GM18870 (cell line): Measurements from ENCODE around the gene ATP4A.

Experiments used
- ATAC-seq: cut with Tn5 transposase; IDR thresholded peaks from one replicate; pipeline ENCODE4 v1.9.1; 2021; ENCODE audit warnings: moderate library complexity; ENCODE audit not compliant: unreplicated experiment

ATP4A gene

DNA sequence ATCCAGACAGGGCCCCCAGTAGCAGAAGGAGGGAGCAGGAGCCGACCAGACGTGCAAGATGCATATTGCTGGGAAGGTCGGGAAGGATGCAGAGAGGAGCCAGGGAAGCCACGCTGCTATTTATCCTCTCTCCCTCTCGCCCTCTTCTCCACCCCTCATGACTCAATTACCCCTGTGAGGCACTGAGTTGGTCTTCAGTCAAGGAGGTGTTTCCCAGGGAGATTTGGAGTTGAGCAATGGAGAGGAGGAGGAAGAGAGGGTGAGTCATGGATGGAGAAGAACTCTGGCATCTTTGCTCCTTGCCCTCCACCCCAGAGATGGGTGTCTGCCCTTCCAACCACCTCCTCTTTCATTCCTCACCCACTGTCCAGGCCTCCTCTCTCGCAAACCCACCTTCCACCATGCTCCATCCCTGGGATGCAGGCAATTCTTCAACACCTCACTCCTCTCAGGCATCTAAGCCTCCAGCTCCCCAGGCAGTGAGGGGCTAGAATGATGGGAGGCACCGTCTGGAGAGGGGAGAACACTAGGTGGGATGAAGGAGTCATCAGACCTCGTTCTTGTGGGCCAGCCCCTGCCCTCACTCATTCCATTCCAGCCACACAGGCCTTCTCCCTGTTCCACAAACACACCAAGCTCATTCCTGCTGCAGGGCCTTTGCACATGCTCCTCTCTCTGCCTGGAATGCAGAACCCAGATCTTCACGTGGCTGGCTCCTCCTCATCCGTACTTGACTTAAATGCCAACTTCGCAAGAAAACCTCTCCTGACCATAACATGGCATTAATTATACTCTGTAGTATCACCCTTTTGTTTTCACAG lies 35.0 kb downstream of the ATP4A start, which contains the start of gene SBSN:
SBSN (minus strand) TSS at position 94 of the 821 bp plus-strand sequence; CDS start at position 64, 30 bp downstream.
- ATAC-seq: no peak

DNA sequence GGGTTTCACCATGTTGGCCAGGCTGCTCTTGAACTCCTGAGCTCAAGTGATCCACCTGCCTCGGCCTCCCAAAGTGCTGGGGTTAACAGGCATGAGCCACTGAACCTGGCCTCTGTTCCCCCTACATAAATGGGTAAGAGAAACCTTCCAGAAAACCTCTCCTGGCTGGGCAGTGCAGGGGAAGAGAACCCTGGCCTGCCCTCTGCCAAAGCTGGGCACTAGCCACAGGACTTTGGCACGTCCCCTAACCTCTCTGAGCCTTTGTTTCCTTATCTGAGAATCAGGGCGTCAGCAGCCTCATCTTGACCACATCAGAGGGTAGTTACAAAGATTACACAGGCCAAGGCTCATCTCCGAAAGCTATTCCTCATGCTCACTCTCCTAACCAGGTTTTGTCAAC lies 37.6 kb downstream of the ATP4A start:
- ATAC-seq: no peak

DNA sequence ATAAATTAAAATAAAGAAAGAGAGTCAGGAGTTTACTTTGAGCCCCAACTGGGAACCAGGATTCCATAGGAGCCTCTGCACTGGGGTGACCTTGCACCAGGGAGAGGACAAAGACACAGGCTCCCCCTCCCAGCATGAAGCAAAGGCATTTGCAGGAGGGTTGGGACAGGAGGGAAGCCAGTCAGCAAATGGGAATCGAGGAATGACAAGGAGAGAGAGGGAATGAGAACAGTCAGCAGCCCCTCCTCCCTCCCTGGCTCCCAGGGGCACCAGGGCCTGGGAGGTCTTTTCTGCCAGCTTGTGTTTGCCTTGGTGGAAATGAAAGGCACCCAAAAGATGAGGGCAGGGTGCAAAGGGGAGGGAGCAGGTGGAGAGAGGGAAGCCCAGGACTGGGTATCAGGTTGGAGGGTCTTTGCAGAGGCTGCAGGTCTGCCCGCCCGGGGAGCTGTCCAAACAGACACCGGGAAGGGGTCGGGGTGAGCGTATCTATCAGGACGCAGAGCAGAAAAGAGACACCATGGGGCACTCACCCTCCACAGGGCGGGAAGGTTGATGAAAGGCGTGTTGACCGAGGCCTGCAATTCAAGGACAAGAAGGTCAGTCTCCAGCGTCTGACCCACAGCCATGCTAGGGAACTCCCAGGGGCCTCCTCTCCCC lies 39.1 kb downstream of the ATP4A start:
- ATAC-seq: no peak

DNA sequence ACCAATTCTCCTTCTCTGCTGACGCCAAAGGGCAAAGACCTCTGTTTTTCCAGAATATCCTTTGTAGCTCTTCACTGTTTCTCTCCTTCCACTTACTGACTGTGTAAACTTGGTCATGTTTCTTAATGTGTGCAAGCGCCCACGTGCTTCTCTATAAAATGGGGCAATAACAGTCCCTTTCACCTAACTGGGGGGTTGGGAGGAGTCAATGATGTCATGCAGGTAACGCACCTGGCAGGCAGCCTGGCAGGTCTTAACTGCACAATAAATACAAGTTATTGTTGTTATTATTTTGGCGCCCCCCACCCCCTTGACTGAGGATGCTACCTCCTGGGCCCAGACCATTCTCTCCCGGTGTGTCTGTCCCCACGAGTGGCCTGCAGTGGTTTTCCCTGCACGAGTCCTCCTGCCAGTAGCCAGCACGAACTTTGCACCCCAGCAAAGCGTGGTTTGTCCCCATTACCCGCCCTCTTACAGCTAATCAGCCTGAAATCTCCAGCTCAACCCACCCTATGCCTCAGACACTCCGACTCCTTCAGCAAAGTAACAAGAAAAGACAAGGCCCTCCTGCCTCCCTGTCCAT lies 40.6 kb downstream of the ATP4A start:
- no peak for ATAC-seq

DNA sequence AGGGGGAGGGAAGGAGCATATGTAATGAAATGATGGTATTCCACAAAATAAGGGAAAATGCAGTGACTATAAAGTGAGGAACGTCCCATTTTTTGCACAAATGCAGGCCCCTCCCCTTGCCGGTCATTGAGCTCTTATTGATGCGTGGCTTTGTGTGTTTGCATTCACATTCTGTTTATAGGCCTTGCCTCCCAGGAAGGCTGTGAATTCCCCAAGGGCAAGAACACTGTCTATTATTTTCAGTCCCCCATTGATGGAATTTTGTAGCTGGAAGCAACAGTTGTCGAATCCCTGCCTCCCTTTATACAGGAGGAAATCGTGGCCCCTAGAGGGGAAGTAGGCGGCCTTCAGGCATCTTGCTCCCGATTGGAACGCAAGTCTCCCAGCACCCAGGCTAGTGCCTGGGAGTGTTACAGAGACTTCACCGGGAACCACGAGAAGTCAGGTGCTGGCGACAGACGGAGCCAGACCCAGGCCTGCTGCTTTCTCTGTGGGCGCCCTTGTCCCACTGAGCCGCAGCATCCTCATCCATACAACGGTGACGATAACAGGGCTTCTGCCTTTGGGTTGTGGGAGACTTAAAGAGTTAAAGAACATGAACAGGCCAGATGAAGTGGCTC lies 42.2 kb downstream of the ATP4A start:
- no peak for ATAC-seq

DNA sequence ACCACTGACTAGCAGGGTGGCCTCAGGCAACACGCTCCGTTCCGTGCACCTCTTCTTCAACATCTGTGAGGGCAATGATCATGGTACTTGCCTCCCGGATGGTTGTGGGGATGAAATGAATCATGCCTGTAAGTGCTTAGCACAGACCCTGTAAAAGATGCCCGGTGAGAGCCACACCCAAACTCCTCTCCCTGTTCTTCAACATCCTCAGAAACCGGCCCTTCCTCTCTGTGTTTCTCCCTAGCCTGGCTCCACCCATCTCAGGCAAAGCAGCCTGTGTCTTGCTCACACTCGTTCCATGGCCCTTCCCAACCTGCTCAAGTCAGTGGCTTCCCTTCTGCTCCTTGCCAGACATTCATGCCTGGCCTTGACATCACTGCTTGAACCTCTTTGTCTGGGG lies 44.2 kb downstream of the ATP4A start:
- ATAC-seq: no peak

DNA sequence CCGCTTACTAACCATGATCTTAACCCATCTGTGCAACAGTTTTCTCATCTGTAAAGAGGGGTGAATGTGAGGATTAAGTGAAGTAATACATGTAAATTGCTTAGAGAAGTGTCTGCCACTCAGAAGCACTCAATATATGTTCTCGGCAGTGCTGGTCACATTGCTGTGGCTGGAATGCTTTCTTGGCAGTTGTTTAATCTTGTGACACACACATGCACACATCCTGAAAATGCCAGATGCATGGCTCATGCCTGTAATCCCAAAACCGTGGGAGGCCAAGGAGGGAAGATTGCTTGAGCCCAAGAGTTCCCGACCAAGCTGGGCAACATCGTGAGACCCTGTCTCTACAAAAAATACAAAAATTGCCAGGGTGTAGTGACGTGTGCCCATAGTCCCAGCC lies 45.1 kb downstream of the ATP4A start:
- ATAC-seq: no peak

DNA sequence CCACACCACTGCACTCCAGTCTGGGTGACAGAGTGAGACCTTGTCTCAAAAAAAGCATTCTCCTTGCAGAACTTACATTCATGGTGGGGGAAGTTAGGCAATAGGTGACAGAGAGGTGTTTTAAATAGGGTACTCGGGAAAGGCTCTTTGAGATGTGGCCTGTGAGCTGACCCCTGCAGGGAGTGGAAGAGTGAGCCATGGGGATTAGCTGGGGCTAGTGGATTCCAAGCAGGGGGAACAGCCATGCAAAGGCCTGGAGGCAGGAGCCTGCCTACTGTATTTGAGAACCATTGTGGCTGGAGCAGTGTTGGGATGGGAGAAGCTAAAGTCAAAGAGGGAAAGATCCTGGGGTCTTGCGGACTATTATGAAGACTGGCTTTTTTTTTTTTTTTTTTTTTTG lies 46.1 kb downstream of the ATP4A start:
- ATAC-seq: no peak

DNA sequence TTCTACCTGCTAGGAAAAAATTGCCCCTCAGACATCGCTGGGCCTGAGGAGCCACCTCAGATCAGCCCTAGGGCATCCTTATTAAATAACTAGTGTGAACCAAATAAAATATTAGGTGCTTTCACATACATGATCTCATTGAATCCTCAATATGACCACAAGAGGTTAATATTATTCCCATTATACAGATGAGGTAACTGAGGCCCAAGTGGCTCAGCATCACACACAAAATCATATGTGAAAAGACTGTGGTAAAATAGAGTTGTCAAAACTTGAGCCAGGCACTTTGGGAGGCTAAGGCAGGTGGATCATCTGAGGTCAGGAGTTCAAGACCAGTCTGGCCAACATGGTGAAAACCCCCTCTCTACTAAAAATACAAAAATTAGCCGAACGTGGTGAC lies 47.1 kb downstream of the ATP4A start:
- ATAC-seq: no peak

DNA sequence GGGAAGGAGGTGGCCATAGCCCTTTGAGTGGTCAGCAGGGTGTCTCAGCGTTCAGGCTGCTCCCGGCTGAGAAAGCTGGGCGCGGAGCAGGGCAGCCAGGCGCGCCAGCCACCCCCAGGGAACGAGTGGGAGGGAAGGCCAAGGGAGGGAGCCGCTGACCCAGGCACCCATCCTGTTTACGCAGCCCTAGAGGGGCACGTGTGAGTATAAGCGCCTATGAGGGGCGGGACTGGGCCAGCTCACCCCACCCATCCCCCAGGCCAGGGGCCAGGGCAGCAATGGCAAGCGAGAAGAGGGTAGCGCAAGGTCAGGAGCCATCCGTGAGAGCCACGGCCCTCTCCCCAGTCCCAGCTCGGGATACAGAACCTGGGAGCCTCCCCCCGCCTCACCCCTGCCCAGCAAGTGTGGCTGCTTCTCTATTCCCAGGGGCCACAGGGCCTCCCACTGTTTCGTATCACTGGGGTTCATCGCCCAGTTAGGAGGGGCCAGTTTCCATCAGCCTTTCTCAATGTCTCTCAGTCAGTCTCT lies 49.1 kb downstream of the ATP4A start:
- ATAC-seq: no peak

DNA sequence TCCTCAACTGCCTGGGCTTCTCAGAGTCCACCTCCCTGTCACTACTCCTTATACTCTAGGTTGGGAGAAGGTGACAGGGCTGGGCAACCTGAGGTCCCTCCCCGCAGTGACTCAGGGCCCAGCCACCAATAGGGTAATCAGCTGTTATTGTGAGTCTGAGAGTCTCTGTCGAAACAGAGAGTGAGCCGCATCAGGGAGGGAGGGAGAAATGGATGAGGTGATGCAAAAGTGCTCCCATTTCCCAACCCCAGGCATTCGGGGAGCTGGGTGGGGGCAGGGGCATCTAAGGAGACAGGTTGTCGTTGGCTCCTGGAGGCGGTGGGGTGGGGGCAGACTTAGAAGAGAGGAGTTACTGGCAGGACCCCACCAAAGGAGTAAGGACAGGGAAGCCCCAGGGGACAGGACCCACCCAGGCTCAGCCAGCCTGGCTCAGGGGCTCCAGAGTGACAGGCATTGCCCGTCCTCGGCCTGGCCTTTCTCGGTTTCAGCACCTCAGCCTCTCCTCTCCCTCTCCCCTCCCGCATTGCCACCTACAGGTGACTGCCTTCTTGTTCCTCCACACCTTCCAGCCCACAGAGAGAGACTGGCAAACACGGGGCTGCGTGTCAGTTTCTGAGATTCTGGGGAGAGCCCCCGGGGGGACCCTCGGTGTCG lies 49.7 kb downstream of the ATP4A start, which contains the start of gene DMKN:
DMKN (minus strand) TSS at position 22 of the 654 bp plus-strand sequence. CDS start 174 bp downstream, outside the sequence.
- no peak for ATAC-seq

DNA sequence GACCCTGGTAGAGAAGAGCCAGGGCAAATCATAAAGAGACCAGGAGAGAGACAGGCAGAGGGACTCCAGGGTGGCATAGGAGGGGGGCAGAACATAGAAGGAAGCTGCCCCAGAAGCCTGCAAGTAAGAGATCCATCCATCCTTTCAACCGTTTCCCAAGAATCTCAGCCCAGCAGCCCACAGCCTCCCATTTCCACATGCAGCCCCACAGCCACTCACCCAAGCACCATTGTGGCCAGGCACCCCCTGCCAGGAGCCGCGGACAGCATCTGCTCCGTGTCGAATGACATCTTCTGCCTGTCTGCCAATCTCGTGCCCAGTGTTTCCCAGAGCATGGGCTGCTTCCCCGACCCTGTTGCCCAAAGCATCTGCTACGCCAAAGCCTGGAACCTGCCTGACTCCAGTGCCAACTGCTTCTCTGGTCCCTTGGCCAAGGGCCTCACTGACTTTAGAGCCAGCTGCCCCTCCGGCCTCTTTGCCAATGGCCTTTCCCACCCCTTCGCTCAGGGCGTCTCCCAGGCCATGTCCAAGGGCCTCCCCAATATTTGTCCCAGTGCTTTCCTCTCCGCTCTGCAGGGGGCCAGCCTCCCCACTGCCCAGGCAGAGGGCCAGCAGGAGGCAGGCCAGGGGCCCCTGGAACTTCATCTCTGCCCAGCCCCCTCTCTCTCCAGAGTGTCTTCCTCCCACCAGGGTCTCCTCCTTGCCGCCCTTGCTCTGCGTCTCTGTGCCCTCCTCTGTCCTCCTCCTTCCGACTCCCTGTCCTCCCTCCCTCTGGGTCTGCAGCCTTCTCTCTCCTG lies 50.4 kb downstream of the ATP4A start:
- no peak for ATAC-seq

DNA sequence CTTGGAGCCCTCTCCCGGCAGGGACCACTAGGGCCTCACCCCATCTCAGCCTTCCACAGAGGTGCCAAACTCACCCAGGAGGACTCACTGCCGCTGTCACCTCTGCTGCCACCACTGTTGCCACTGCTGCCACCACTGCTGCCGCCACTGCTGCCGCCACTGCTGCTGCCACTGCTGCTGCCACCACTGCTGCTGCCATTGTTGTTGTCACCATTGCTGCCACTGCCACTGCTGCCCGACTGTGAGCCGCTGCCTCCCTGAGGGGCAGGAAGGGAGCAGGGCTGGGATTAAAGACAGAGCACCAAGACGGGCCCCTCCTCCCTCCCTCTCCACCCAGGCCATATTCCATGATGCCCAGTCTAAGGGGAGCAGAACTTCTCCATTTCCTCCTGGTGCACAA lies 52.1 kb downstream of the ATP4A start:
- no peak for ATAC-seq

DNA sequence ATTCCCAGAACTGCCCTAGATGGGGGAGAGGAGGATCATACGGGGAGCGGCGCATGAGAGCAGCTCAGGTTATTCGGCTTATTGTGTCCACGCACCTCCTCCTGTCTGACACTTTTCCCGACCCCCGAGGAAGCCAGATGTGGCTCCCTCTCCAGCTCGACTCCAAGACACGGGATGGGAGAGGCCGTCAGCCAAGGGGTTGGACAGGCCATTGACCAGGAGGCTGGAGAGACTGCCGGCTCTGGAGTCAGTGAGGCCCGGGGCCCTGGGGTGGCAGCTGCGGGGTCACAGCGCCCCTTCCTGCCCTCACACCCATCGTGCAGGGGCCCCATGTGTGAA lies 52.9 kb downstream of the ATP4A start:
- ATAC-seq: no peak

DNA sequence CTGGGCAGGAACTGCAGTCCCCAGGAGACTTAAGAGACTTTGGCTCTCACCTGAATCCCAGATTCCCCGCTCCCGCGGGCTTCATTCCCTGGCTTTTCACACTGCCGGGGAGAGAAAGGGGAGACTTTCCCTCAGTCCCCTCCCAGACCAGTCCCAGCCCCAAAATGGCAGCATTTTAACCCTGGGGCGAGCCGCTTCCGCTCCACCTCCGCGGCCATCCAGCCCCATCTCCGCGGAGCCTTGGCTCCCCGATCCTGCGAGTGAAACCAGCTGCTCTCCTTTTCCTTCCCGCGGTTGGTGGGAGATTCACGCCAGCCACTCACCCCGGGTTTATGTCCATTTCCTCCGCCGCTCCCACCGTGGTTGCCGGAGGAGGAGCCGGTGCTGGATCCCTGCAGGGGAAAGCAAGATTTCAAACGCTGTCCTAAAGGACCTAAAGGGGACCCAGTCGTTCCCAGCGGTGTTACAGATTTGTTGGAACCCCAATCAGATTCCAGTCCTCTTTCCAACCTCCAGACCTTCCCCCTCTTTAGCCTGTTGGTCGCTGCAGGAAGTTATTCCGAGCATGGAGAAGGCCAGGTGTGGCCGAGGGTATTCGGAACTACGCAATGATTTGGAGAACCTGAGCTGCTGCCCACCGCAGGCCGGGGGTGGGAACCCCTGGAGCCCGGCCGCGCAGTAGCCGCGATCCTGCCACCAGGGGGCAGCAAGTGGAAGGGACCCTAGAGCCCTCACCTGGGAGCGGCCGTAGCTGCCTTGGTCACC lies 53.4 kb downstream of the ATP4A start:
- no peak for ATAC-seq

DNA sequence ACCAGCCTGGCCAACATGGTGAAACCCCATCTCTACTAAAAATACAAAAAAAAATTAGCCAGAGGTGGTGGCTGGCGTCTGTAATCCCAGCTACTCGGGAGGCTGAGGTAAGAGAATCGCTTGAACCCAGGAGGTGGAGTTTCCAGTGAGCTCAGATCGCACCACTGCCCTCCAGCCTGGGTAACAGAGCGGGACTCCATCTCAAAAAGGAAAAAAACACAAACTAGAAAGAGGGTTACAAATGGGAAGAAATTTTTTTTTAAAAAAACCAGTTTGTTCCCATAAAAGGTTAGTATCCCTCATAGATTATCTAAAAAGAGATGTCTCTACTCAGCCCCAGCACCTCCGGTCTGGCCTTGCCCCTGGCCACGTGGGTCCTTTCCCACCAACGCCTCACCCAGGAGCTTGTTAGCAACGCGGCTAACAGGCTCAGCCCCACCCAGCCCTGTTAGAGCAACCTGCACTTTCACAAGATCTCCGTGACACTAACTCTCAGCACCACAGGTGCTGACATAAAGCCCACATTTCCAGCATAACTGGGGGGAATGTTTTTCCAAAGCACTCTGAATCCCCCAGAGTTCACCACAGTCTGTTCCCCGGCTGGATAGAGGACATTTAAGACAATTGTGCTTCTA lies 54.3 kb downstream of the ATP4A start:
- ATAC-seq: no peak

DNA sequence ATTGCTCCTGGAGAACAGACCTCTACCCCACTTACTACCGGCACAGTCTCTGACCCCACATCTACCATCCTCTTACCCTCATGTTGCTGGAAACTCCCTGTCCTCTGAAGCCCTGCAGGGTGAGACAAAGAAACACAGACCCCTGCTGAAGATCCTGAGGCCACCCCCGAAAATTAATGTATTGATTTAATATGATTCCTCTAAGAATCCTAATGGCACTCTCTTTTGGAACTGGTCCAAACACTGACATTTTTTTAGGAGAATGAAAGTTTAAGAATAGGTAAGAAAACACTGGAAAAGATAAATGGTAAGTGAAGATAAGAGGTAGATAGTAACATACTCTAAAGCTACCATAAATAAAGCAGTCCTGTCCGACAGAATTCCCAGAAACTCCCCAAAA lies 55.3 kb downstream of the ATP4A start:
- no peak for ATAC-seq

DNA sequence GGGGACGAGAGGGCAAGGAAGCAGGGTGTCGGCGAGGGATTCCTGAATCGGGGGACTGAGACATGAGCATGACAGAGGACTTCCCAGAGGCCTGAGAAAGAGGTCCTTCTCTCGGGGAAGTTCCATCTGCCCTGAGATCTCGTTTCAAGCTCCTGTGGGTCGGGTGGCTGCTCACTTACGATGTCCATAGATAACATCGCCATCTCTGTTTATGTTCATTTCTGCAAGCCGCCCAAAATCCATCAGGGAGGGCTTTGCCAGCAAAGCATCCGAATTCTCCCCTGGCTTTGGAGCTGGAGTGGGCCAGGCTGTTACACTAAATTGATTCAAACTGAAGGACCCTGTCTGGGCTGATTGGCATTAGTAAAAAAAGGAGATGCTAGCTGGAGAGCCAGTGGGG lies 55.9 kb downstream of the ATP4A start:
- no peak for ATAC-seq

DNA sequence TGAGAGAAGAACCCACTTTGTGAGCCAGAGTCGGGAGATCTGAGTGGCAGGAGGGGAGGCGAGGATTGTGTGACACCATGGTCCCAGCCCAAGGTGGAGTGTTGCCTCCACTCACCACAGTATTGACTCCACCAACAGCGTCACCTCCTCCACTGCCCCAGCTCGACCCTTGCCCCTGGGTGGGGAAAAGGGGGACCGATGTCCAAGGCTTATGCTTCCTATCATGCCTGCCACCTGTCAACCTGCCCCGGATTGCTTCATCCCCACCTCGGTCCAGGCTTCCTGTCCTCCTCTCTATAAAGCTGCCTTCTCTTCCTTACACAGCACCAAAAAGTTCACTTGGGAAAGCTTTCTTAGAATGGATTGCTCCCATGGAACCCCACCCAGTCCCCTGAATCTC lies 57.4 kb downstream of the ATP4A start:
- ATAC-seq: no peak
